Retinal pigment epithelial cell (primary cell): Measurements from ENCODE around the gene GNG14.
"Not testable (repeated sequence)": the region's sequence is repeated elsewhere in the genome, so short reads cannot be mapped to it uniquely, and the experiment has no call there.

Source experiments
- DNase-seq: peaks from one replicate; pipeline ENCODE4 v3.0.0-alpha.2; 2010; ENCODE audit warnings: low read depth
- H3K4me3 ChIP-seq: 2 replicates; pipeline ENCODE4 v1.5.1; 2011; ENCODE audit warnings: mild to moderate bottlenecking, low read length, control low read depth, moderate library complexity
- CTCF ChIP-seq: conservative IDR thresholded peaks from 2 replicates; pipeline ENCODE4 v1.5.1; 2011; ENCODE audit warnings: low read depth, low read length, control low read depth, inconsistent platforms

GNG14 gene

GRCh38 chr19:12720296-12720695 is 32.5 kb downstream of the GNG14 start:
- no peak for DNase-seq
- no peak for TF ChIP-seq CTCF
- peak overlapping the region; percentile 88 for H3K4me3 ChIP-seq

GRCh38 chr19:12720851-12721655 is 33.3 kb downstream of the GNG14 start:
- no peak for TF ChIP-seq CTCF
- H3K4me3 ChIP-seq = peak overlapping the region; percentile 88
- DNase-seq = no peak

- no peak for TF ChIP-seq CTCF
- H3K4me3 ChIP-seq = peak overlapping the region; percentile 88
- DNase-seq = peak; percentile 45
Observed at GRCh38 chr19:12721656-12722565, 34.1 kb downstream of the GNG14 start.

- no peak for TF ChIP-seq CTCF
- peak overlapping the region; percentile 88 for H3K4me3 ChIP-seq
- peak; percentile 99 for DNase-seq
Observed at GRCh38 chr19:12722566-12723380, 35.0 kb downstream of the GNG14 start.

- H3K4me3 ChIP-seq = peak overlapping the region; percentile 88
- TF ChIP-seq CTCF = no peak
- DNase-seq = no peak
Observed at GRCh38 chr19:12723381-12723640, 35.5 kb downstream of the GNG14 start.

GRCh38 chr19:12723641-12724426 is 36.0 kb downstream of the GNG14 start, which contains the start of gene TNPO2:
TSS of gene TNPO2 (minus strand) at chr19:12723932. CDS start at chr19:12720977, 2,955 bp downstream.
- no peak for DNase-seq
- TF ChIP-seq CTCF = no peak
- peak within 1 kb of the TSS; percentile 88 for H3K4me3 ChIP-seq

- not testable (repeated sequence) for DNase-seq, H3K4me3 ChIP-seq
Observed at GRCh38 chr19:12725612-12726011, 37.8 kb downstream of the GNG14 start.
